ENCODE measurements around the gene CRYBA4.
"Not testable (repeated sequence)": the region's sequence is repeated elsewhere in the genome, so short reads cannot be mapped to it uniquely, and the experiment has no call there.

CRYBA4 gene

DNA sequence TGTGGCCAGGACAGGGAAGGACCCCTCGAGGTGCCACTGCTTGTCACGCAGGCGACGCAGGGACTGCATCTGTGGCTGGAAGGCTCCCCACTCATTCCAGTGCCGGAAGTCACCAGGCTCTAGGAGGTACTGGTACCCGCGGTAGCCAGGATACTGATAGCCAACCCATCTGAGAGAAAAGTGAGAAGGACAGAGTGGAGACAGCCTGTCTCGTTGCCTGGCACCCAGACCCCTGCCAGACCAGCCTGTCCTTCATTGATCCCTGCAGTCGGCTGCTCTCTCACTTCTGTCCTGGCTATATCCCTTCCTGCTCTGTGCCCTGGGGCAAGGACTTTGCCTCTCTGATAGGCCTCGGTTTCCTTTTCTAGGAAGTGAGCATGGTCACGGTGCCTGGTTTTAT, 22.3 kb upstream of the CRYBA4 start:
- Histone ChIP-seq H3K27me3 (ENCODE audit: low read depth, low read length) (no peaks in the 10 kb centered on the region), H3K4me3 (ENCODE audit: low read depth in 1 of 2, low read length in 2 of 2) (no peak overlapping the region), H3K36me3 (ENCODE audit: control insufficient read depth in 1 of 2, insufficient read depth in 2 of 2, low read length in 2 of 2) (no peaks in the 10 kb centered on the region), H3K27ac (ENCODE audit: low read length) (no peak overlapping the region), H3K9me3 (ENCODE audit: control insufficient read depth in 1 of 2, low read length in 2 of 2) (no peaks in the 10 kb centered on the region), H3K4me1 (ENCODE audit: control insufficient read depth in 1 of 2, insufficient read depth in 2 of 2, low read length in 2 of 2) (no peaks in the 10 kb centered on the region)

DNA sequence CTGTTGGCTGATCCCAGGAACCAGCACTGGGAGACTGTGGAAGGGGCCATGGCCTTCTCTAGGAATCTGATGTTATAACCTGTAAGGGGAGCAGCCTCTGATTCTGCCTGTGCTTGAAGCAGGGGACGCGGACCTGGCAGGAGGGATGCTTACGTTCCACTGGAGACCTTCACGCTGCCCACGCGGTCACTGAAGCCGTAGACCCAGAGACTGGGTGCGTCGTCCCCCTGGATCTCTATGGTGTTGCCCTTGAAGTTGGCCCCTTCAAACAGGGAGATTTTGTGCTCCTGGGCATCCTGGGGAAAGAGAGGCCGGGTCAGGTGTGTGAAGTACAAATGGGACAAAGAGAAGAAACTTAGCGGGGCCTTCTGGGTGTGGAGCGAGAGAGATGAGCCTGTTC, 20.0 kb upstream of the CRYBA4 start:
- H3K36me3 ChIP-seq (ENCODE audit: control insufficient read depth in 1 of 2, insufficient read depth in 2 of 2, low read length in 2 of 2): no peaks in the 10 kb centered on the region
- H3K9me3 ChIP-seq (ENCODE audit: control insufficient read depth in 1 of 2, low read length in 2 of 2): no peaks in the 10 kb centered on the region
- H3K27ac ChIP-seq (ENCODE audit: low read length): no peak overlapping the region
- no peaks in the 10 kb centered on the region for H3K27me3 ChIP-seq (ENCODE audit: low read depth, low read length)
- H3K4me3 ChIP-seq (ENCODE audit: low read depth in 1 of 2, low read length in 2 of 2): no peak overlapping the region
- no peaks in the 10 kb centered on the region for H3K4me1 ChIP-seq (ENCODE audit: control insufficient read depth in 1 of 2, insufficient read depth in 2 of 2, low read length in 2 of 2)

DNA sequence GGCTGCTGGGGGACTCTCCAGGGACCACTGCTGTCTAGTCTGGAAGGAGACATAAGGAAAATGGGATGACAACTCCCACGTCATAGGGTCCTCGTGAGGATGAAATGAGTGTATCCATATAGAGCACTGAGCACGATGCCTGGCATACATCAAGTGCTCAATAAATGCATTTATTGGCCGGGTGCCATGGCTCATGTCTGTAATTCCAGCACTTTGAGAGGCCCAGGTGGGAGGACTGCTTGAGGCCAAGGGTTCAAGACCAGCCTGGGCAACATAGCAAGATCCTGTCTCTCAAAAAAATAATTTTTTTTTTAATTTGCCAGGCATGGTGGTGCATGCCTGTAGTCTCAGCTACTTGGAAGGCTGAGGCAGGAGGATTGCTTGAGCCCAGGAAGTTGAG, 19.6 kb upstream of the CRYBA4 start:
- H3K27ac ChIP-seq (ENCODE audit: low read length): no peak overlapping the region
- H3K4me1 ChIP-seq (ENCODE audit: control insufficient read depth in 1 of 2, insufficient read depth in 2 of 2, low read length in 2 of 2): no peaks in the 10 kb centered on the region
- H3K4me3 ChIP-seq (ENCODE audit: low read depth in 1 of 2, low read length in 2 of 2): no peak overlapping the region
- no peaks in the 10 kb centered on the region for H3K27me3 ChIP-seq (ENCODE audit: low read depth, low read length)
- no peaks in the 10 kb centered on the region for H3K9me3 ChIP-seq (ENCODE audit: control insufficient read depth in 1 of 2, low read length in 2 of 2)
- H3K36me3 ChIP-seq (ENCODE audit: control insufficient read depth in 1 of 2, insufficient read depth in 2 of 2, low read length in 2 of 2): no peaks in the 10 kb centered on the region

DNA sequence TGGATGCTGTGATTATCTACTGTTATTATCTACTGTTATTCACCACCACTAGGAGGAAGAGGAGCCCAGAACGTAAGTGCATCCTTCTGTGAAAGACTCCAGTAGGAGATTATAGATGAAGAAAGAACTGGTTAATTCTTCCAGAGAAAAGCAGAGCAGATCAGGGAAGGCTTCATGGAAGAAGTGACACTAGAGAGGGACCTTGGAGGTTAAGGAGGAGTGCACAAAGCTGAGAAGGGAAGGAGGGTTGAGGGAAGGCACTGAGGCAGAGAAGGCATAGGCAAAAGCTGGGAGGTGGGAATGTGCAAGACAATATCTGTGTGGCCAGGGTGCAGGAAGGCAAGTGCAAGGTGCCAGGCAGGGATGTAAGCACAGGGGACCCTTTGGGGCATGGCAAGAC, 17.4 kb upstream of the CRYBA4 start:
- no peak overlapping the region for H3K27ac ChIP-seq (ENCODE audit: low read length)
- no peaks in the 10 kb centered on the region for H3K27me3 ChIP-seq (ENCODE audit: low read depth, low read length)
- H3K4me3 ChIP-seq (ENCODE audit: low read depth in 1 of 2, low read length in 2 of 2): no peak overlapping the region
- no peaks in the 10 kb centered on the region for H3K36me3 ChIP-seq (ENCODE audit: control insufficient read depth in 1 of 2, insufficient read depth in 2 of 2, low read length in 2 of 2)
- no peaks in the 10 kb centered on the region for H3K9me3 ChIP-seq (ENCODE audit: control insufficient read depth in 1 of 2, low read length in 2 of 2)
- H3K4me1 ChIP-seq (ENCODE audit: control insufficient read depth in 1 of 2, insufficient read depth in 2 of 2, low read length in 2 of 2): no peaks in the 10 kb centered on the region

DNA sequence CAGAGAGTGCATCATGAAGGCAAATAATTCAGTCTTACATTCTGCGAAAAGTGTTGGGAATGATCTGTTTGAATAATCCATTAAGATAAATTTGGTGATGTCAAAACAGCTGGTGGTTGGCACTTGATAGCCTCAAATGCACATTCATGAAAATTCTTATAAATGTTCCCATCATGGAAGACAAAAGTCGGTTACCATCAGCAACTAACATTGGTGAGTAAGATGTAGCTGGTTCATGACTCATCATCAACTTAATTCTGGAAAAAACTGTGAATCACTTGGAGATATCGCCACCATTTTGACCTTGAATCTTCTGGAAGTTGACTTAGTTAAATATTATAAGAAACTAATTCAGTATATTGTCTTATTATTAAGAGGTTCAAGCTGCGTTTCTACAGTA, 15.2 kb upstream of the CRYBA4 start:
- H3K36me3 ChIP-seq (ENCODE audit: control insufficient read depth in 1 of 2, insufficient read depth in 2 of 2, low read length in 2 of 2): no peaks in the 10 kb centered on the region
- no peaks in the 10 kb centered on the region for H3K4me1 ChIP-seq (ENCODE audit: control insufficient read depth in 1 of 2, insufficient read depth in 2 of 2, low read length in 2 of 2)
- no peak overlapping the region for H3K27ac ChIP-seq (ENCODE audit: low read length)
- no peaks in the 10 kb centered on the region for H3K27me3 ChIP-seq (ENCODE audit: low read depth, low read length)
- no peak overlapping the region for H3K4me3 ChIP-seq (ENCODE audit: low read depth in 1 of 2, low read length in 2 of 2)
- no peaks in the 10 kb centered on the region for H3K9me3 ChIP-seq (ENCODE audit: control insufficient read depth in 1 of 2, low read length in 2 of 2)

DNA sequence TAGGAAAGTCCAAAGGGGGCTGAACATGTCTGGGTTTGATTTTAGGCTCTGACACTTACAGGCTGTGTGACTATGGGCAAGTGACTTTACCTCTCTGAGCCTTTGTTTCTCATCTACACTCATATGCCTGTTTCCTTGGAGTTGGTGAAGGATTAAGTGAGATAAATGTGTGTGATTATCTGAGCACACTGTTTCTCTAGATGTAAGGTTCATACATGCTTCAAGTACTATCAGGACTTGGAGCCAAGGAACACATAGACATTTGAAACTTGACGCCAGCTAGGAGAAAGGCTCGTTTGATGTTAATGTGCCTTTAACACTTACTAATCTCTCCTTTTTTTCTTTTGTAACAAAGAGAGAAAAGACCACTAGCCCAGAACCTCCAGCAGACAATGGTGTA, 13.6 kb upstream of the CRYBA4 start:
- Histone ChIP-seq H3K9me3 (ENCODE audit: control insufficient read depth in 1 of 2, low read length in 2 of 2) (no peaks in the 10 kb centered on the region), H3K4me3 (ENCODE audit: low read depth in 1 of 2, low read length in 2 of 2) (no peak overlapping the region), H3K4me1 (ENCODE audit: control insufficient read depth in 1 of 2, insufficient read depth in 2 of 2, low read length in 2 of 2) (no peaks in the 10 kb centered on the region), H3K36me3 (ENCODE audit: control insufficient read depth in 1 of 2, insufficient read depth in 2 of 2, low read length in 2 of 2) (no peaks in the 10 kb centered on the region), H3K27ac (ENCODE audit: low read length) (no peak overlapping the region), H3K27me3 (ENCODE audit: low read depth, low read length) (no peaks in the 10 kb centered on the region)

DNA sequence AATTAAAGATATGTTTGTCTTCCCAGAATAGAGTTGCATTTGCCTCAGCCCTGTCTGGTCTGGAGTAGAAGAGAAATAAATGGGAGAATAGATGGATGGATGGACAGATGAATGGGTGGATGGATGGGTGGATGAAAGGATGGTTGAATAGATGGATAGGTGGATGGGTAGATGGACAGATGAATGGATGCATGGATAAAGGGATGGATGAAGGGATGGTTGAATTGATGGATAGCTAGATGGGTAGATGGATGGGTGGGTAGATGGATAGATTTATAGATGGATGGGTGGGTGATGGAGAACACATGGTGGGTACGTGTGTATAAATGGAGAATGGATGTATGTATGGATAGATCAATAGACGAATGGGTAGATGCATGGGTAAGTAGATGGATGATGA, 12.5 kb upstream of the CRYBA4 start:
- Histone ChIP-seq H3K9me3 (ENCODE audit: control insufficient read depth in 1 of 2, low read length in 2 of 2) (no peaks in the 10 kb centered on the region), H3K27me3 (ENCODE audit: low read depth, low read length) (no peaks in the 10 kb centered on the region), H3K4me1 (ENCODE audit: control insufficient read depth in 1 of 2, insufficient read depth in 2 of 2, low read length in 2 of 2) (no peaks in the 10 kb centered on the region), H3K36me3 (ENCODE audit: control insufficient read depth in 1 of 2, insufficient read depth in 2 of 2, low read length in 2 of 2) (no peaks in the 10 kb centered on the region), H3K27ac (ENCODE audit: low read length) (no peak overlapping the region), H3K4me3 (ENCODE audit: low read depth in 1 of 2, low read length in 2 of 2) (no peak overlapping the region)

DNA sequence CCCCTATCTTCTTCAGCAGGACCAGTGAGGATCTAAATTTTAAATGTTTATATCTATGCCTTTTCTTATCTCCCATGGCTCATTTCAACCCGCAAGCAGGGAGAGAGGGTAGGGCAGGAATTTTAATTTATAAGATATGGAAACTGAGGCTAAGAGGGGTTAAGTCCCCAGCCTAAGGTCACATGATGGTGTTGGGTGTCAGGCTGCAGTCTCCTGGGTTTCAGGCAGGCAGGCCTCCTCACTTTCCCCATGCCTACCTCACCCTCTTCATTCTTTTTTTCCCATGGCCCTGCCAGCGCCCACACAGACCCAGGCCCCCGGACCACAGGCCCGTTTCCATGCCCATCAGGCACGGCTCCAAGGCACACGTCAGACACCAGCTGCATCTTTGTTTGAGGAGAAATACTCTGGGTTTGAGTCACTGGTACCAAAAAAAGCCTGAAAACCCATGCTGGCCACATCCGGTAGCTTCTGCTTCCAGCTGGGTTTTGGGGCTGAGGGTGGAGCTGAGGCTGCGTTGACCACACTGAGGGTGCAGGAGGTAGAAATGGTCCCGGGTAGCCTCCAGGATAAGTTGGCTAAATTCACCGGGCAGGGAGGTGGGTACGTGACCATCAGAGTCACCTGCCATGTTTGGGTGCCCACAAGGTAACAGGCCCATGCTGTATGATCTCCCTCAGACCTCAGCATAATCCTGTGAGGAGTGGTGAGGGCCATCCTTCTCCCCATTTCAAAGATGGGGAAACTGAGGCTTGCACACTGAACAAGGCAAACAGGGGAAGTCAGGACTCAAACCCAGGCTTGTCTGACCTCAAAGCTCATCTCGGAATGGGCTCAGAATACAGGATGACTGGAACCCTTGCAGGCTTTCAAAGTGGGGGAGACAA, 11.4 kb upstream of the CRYBA4 start:
- no peaks in the 10 kb centered on the region for H3K9me3 ChIP-seq (ENCODE audit: control insufficient read depth in 1 of 2, low read length in 2 of 2)
- no peak overlapping the region for H3K4me3 ChIP-seq (ENCODE audit: low read depth in 1 of 2, low read length in 2 of 2)
- H3K36me3 ChIP-seq (ENCODE audit: control insufficient read depth in 1 of 2, insufficient read depth in 2 of 2, low read length in 2 of 2): no peaks in the 10 kb centered on the region
- no peak overlapping the region for H3K27ac ChIP-seq (ENCODE audit: low read length)
- no peaks in the 10 kb centered on the region for H3K4me1 ChIP-seq (ENCODE audit: control insufficient read depth in 1 of 2, insufficient read depth in 2 of 2, low read length in 2 of 2)
- no peaks in the 10 kb centered on the region for H3K27me3 ChIP-seq (ENCODE audit: low read depth, low read length)

DNA sequence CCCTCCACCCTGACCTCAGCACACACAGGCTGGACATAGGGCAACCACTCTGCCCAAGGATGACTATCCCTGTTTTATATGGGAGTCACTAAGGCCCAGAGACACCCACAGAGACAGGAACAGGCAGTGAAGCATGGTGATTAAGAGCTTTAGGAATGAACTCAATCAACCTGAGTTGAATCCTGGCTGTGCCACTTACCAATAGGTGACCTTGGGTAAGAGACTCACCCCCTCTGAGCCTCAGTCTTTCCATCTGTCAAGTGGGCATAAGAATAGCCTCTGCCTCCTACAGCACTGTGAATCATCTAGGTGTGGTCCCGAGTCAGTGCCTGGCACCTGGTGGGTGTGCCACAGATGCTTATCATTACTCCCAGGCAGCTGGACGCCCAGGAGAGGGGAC, 10.8 kb upstream of the CRYBA4 start:
- Histone ChIP-seq H3K9me3 (ENCODE audit: control insufficient read depth in 1 of 2, low read length in 2 of 2) (no peaks in the 10 kb centered on the region), H3K4me1 (ENCODE audit: control insufficient read depth in 1 of 2, insufficient read depth in 2 of 2, low read length in 2 of 2) (no peaks in the 10 kb centered on the region), H3K27ac (ENCODE audit: low read length) (no peak overlapping the region), H3K36me3 (ENCODE audit: control insufficient read depth in 1 of 2, insufficient read depth in 2 of 2, low read length in 2 of 2) (no peaks in the 10 kb centered on the region), H3K4me3 (ENCODE audit: low read depth in 1 of 2, low read length in 2 of 2) (no peak overlapping the region), H3K27me3 (ENCODE audit: low read depth, low read length) (no peaks in the 10 kb centered on the region)

DNA sequence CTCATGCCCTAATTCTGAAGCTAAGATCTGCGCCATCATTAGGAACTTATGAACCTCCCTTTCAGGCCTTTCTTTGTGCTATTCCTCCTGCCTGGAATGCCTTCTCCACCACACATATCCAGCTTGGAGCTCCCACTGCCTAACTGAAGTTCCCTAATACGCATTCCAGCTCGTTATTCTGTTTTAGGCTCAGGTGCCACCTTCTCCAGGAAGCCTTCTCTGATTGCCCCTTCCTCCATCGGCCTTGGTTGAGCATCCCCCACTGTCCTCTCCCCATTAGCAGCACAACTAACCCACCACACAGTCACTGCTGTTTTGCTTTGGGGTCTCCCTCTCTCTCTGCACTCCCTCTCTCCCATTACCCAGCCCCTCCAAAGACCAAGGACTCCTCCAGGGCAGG, 9.1 kb upstream of the CRYBA4 start:
- H3K36me3 ChIP-seq (ENCODE audit: control insufficient read depth in 1 of 2, insufficient read depth in 2 of 2, low read length in 2 of 2): no peaks in the 10 kb centered on the region
- H3K27me3 ChIP-seq (ENCODE audit: low read depth, low read length): no peaks in the 10 kb centered on the region
- no peak overlapping the region for H3K27ac ChIP-seq (ENCODE audit: low read length)
- H3K9me3 ChIP-seq (ENCODE audit: control insufficient read depth in 1 of 2, low read length in 2 of 2): no peaks in the 10 kb centered on the region
- no peak overlapping the region for H3K4me3 ChIP-seq (ENCODE audit: low read depth in 1 of 2, low read length in 2 of 2)
- no peaks in the 10 kb centered on the region for H3K4me1 ChIP-seq (ENCODE audit: control insufficient read depth in 1 of 2, insufficient read depth in 2 of 2, low read length in 2 of 2)

DNA sequence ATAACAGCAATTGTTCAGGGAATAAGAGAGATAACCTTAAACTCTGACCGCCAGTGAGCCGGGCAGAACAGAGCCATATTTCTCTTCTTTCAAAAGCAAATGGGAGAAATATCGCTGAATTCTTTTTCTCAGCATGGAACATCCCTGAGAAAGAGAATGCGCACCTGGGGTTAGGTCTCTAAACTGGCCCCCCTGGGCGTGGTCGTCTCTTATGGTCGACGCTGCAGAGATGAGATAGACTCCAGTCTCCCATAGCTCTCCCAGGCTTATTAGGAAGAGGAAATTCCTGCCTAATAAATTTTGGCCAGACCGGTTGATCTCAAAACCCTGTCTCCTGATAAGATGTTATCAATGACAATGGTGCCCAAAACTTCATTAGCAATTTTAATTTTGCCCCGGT, 8.0 kb upstream of the CRYBA4 start:
- not testable (repeated sequence) for H3K4me3 ChIP-seq (ENCODE audit: low read depth in 1 of 2, low read length in 2 of 2); H3K27me3 ChIP-seq (ENCODE audit: low read depth, low read length); H3K9me3 ChIP-seq (ENCODE audit: control insufficient read depth in 1 of 2, low read length in 2 of 2); H3K4me1 ChIP-seq (ENCODE audit: control insufficient read depth in 1 of 2, insufficient read depth in 2 of 2, low read length in 2 of 2); H3K27ac ChIP-seq (ENCODE audit: low read length); H3K36me3 ChIP-seq (ENCODE audit: control insufficient read depth in 1 of 2, insufficient read depth in 2 of 2, low read length in 2 of 2)

DNA sequence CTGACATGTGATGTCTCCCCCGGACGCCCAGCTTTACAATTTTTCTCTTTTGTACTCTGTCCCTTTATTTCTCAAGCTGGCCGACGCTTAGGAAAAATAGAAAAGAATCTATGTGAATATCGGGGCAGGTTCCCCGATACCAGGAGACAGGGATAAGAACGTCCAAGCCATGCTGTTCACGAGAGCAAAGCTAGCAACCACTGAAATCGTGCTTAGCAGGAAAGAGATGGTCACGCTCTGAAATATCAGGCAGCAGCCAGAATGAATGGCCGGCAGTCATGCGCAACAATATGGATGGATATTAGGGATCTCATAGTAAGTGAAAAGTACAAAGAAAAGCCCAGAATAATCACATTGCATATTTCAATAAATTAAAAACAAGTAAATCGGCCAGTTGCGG, 7.4 kb upstream of the CRYBA4 start:
- Histone ChIP-seq H3K4me1 (ENCODE audit: control insufficient read depth in 1 of 2, insufficient read depth in 2 of 2, low read length in 2 of 2) (no peaks in the 10 kb centered on the region), H3K27me3 (ENCODE audit: low read depth, low read length) (no peaks in the 10 kb centered on the region), H3K9me3 (ENCODE audit: control insufficient read depth in 1 of 2, low read length in 2 of 2) (no peaks in the 10 kb centered on the region), H3K27ac (ENCODE audit: low read length) (no peak overlapping the region), H3K36me3 (ENCODE audit: control insufficient read depth in 1 of 2, insufficient read depth in 2 of 2, low read length in 2 of 2) (no peaks in the 10 kb centered on the region), H3K4me3 (ENCODE audit: low read depth in 1 of 2, low read length in 2 of 2) (no peak overlapping the region)
